HG03521 (cell line): ENCODE data around the gene KDM4B.
"Not testable (repeated sequence)": the region's sequence is repeated elsewhere in the genome, so short reads cannot be mapped to it uniquely, and the experiment has no call there.

Source experiments
- ATAC-seq: cut with Tn5 transposase; IDR thresholded peaks from one replicate; pipeline ENCODE4 v1.9.1; 2021; ENCODE audit warnings: mild to moderate bottlenecking, moderate library complexity; ENCODE audit not compliant: unreplicated experiment

KDM4B gene

DNA sequence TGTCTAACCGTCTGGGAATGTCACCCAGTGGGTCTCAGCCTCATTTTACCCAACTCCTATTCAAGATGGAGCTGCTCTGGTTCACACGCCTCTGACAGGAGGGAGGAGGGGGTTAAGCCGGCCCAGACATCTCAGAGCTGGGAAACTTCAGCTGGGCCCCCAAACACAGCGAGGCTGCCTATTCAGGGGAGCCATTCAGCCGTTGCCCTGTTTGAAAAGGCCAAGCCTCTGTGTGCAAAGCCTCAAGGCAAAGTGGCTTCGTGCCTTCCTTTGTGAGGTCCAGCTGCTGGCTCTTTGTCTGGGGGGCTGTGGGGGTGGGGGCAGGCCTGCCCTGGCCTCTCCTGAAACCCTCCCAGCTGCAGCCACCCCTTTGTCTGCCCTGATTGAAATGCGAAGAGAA is 224.3 kb downstream of the KDM4B start:
- ATAC-seq = no peak

DNA sequence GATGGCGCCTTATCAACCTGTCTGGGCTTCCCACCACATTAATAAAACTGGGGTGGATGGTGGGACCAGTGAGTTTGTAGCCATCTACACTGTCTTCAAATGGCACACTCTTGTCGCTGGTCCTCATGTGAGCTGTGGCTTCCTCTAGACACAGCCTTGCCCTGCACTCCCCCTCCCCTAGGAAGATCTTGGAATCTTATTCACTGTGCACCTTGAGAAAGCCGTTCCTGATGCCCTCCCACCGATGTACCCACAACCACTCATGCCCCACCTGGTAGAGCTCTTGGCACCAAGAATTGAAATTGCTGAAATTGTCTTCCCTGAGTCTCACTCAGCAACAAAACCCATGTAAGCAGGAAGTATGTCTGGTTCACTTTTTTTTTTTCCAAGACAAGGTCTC is 225.7 kb downstream of the KDM4B start:
- no peak for ATAC-seq

DNA sequence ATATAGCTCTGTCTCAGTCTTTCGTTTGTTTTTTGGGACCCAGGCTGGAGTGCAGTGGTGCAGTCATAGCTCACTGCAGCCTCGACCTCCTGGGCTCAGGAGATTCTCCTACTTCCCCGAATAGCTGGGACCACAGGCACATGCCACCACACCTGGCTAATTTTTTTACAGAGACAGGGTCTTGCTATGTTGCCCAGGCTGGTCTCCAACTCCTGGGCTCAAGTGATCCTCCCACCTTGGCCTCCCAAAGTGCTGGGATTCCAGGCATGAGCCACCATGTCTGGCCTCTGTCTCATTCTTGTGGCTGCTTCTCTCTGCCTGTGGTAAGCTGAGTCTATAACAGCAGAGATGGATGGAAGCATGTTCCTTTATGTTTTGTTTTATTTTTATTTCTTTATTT is 226.7 kb downstream of the KDM4B start:
- ATAC-seq = not testable (repeated sequence)

DNA sequence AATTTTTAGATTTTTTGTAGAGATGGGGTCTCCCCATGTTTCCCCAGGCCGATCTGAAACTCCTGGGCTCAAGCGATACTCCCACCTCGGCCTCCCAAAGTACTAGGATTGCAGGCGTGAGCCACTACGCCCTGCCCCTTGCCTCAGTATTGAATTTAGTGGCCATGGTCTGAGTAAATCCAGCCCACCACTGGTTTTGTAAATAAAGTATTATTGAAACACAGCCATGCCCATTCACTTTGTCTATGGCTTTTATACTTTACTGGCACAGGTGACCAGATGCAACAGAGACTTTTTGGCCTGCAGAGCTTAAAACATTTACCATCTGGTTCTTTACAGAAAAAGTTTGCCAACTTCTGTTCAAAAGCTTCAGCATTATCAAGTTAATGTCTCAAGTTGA is 227.9 kb downstream of the KDM4B start:
- ATAC-seq = no peak

DNA sequence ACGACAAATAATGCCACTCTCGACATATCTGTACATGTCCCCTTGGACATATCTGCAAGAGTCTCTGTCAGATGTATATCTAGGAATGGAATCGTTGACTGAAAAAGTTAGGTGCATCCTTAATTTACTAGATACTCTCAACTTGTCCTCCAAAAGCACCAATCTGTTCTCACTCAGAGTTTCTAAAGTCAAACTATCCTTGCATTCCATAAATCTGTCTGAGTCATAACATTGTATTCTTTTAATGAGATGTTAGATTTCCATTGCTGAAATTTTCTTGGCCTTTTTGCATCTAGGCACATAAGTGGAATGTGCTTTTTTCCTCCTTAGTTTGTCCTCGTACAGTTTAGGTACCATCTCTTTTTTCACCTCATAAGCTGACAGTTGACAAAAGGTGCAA is 231.9 kb downstream of the KDM4B start:
- ATAC-seq = no peak

DNA sequence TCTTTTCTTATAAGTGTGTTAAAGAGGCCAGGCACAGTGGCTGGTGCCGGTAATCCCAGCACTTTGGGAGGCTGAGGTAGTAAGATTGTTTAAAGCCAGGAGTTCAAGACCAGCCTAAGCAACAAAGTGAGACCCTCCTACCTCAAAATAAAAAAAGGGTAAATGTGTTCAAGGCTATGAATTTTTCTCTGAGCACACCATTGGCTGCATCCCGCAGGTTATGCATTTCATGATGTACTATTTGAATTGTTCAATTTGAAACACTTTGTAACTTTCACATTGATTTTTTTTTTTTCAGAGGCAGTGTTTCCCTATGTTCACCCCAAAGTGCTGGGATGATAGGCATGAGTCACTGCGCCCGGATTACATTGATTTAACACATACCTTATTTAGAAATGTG is 233.6 kb downstream of the KDM4B start:
- ATAC-seq = no peak
